ENCODE measurements around the gene TMEM52.

TMEM52 gene

DNA sequence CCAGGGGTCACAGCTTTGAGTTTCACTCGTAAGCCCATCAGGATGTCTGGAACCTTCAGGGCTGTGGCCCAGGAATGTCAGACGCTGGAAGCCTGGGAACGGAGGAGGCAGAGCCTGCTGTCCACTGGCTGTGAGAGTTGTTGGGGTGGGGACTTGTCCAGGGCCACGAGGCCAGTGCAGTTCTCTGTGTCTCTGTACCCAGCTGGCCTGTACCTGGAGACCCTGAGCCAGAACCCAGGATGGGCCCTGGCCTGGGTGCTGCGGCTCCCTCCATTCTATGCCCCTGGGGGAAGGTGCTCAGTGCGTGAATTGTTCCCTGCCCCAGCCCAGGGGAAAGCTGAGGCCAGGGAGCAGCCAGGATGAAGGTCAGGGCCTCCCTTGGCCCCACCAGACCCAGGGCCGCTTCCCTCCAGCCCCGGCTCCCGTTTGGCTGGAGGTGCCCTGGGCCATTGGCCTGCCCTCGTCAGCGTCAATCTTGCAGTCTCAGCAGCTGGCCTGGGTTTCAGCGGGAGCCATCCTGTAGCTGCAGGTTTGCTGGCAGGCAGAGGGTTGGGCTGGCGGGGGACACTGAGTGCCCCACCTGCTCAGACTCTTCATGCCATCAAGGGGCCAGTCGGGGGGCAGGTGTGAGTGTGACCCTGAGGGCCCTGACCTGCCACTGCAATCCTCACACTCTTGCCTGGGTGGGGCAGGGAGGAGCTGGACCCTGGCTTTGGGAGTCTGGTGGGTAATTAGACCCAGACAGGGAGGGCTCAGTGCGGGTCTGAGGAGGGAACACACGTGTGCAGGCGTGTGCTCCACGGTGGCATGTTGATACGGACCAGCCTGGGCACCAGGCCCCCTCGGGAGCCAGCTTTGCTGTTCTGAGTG is 4.7 kb downstream of the TMEM52 start:
- no peak for FAIRE-seq

GRCh38 chr1:1911350-1912041 is 7.6 kb downstream of the TMEM52 start:
- FAIRE-seq, result no peak

GRCh38 chr1:1910651-1911331 is 8.3 kb downstream of the TMEM52 start:
- no peak for FAIRE-seq

GRCh38 chr1:1910033-1910465 is 9.0 kb downstream of the TMEM52 start:
- peak; percentile 50 for FAIRE-seq

- FAIRE-seq, result no peak
Observed at GRCh38 chr1:1908506-1908791, 10.6 kb downstream of the TMEM52 start.

GRCh38 chr1:1907098-1907736 is 11.9 kb downstream of the TMEM52 start:
- FAIRE-seq, result no peak

- FAIRE-seq, result peak; percentile 93
Observed at GRCh38 chr1:1906185-1907097, 12.6 kb downstream of the TMEM52 start.

DNA sequence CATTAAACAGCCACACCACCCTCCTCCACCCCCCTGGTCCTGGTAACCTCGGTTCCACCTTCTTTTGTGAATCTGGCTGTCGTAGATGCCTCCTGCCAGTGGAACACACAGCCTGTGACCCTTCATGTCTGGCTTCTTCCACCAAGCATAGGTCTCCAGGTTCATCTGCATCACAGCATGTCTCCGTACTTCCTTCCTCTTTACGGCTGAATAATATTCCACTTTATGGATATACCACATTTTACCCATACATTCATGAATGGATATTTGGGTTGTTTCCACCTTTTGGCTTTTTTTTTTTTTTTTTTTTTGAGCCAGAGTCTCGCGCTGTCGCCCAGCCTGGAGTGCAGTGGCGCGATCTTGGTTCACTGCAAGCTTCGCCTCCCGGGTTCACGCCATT is 15.9 kb downstream of the TMEM52 start:
- no peak for FAIRE-seq

GRCh38 chr1:1901641-1902294 is 17.3 kb downstream of the TMEM52 start:
- no peak for FAIRE-seq

DNA sequence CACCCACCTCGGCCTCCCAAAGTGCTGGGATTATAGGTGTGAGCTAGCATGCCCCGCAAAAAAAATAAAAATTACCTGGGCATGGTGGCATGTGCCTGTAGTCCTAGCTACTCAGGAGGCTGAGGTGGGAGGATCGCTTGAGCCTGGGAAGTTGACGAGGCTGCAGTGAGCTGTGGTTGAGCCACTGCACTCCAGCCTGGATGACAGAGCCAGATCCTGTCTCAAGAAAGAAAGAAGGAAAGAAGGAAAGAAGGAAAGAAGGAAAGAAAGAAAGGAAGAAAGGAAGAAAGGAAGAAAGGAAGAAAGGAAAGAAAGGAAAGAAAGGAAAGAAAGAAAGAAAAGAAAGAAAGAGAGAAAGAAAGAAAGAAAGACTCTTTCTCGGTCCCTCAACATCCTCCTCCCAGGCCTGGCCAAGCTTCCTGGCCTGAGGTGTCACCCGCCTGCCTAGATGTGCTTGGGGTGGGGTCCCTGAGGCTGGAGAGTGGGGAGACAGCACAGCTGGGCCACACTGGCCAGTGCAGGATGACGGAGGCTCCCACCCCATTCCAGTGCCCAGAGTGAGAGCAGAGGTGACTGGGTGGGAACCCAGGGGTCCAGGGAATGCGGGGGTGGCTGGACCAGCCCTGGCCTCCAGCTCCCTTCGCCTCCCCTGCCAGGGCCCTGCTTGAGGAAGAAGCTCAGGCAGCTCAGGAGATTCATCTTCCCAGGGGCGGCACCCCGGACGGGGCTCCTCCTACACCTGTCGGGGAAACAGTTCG is 18.0 kb downstream of the TMEM52 start:
- FAIRE-seq, result no peak

DNA sequence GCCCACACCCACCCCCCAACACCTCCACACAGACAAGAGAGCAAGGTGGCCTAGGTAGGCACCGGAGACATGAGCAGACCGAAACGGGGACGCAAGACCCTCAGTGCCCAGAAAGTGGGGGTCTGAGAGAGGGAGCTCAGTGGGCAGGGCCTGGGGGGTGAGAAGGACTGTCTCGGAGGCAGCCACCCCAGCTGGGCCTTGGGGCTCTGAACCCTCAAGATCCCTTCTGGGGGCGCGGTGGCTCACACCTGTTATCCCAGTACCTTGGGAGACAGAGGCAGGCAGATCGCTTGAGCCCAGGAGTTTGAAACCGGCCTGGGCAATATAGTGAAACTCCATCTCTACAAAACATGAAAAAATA is 19.1 kb downstream of the TMEM52 start:
- no peak for FAIRE-seq

- no peak for FAIRE-seq
Observed at GRCh38 chr1:1899266-1899966, 19.7 kb downstream of the TMEM52 start.

GRCh38 chr1:1898246-1898933 is 20.7 kb downstream of the TMEM52 start:
- FAIRE-seq, result no peak

DNA sequence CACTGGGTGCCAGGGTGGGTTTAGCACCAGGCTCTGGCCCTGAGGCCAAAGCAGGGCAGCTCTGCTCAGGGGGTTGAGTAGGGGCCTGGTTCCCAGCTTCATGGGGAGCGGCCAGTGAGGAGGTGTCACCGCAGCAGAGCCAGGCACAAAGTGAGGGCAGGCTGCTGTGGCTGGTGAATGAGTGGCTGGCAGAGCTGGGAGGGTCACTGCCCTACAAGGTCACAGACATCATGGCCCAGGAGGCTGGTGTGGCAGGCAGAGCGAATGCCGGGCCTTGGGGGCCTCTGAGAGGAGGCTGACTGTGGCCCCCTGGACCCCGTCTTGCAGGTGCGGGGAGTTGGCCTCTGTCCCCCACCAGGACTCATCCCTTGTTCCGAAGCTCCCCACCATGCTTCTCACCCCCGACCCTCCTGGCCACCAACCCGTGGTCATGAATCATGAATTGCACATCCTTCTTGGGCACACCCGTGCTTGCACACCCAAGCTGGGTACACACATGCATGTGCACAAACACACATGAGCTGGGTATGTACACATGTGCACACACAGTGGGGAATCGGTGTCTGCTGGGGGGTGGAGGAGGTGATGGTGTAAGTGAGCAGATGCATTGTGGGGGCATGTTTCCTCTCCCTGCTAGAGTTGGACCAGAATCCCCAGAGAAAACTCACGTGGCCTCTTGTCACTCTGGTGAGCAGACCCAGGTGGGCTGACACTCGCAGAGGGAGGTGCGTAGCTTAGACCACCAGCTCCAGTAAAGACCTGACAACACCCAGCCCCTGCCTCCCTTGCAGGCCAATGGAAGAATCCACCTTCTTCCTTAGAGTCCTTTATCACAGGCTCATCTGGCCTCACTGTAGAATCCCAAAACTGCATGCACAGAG is 23.4 kb downstream of the TMEM52 start:
- FAIRE-seq, result no peak

- no peak for FAIRE-seq
Observed at GRCh38 chr1:1895060-1895418, 24.0 kb downstream of the TMEM52 start.

- no peak for FAIRE-seq
Observed at GRCh38 chr1:1894354-1895059, 24.6 kb downstream of the TMEM52 start.

GRCh38 chr1:1893997-1894353 is 25.1 kb downstream of the TMEM52 start:
- FAIRE-seq, result no peak
